ENCODE results near the gene CAPZA1.
A peak's percentile ranks its signal among the peaks of the same experiment; 100 is the strongest.

GRCh38 chr1:112619518-112620376 lies at the start of gene CAPZA1:
- TF ChIP-seq POLR2A (IDR thresholded peaks at IDR 0.05) = peak; percentile 71 to 81
- TF ChIP-seq, protein P1, sequence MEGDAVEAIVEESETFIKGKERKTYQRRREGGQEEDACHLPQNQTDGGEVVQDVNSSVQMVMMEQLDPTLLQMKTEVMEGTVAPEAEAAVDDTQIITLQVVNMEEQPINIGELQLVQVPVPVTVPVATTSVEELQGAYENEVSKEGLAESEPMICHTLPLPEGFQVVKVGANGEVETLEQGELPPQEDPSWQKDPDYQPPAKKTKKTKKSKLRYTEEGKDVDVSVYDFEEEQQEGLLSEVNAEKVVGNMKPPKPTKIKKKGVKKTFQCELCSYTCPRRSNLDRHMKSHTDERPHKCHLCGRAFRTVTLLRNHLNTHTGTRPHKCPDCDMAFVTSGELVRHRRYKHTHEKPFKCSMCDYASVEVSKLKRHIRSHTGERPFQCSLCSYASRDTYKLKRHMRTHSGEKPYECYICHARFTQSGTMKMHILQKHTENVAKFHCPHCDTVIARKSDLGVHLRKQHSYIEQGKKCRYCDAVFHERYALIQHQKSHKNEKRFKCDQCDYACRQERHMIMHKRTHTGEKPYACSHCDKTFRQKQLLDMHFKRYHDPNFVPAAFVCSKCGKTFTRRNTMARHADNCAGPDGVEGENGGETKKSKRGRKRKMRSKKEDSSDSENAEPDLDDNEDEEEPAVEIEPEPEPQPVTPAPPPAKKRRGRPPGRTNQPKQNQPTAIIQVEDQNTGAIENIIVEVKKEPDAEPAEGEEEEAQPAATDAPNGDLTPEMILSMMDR (IDR thresholded peaks at IDR 0.05) = no peak

Data from adrenal gland (tissue), 5 donors.